Endodermal cell (in vitro differentiated cells): Measurements from ENCODE around the gene EPN2. TPM values are rescaled to one million over a fixed set of nuclear protein-coding genes. Genes with fewer than 3 reads are reported as not detected.
"Not testable (repeated sequence)": the region's sequence is repeated elsewhere in the genome, so short reads cannot be mapped to it uniquely, and the experiment has no call there.

Experiments used
- DNase-seq: peaks from one replicate; pipeline ENCODE4 v3.0.0-alpha.2; 2017
- H3K27ac ChIP-seq: 2 replicates; pipeline ENCODE4 v1.5.1; 2013; ENCODE audit warnings: mild to moderate bottlenecking, low read depth, low read length, moderate library complexity
- H3K27me3 ChIP-seq: 2 replicates; pipeline ENCODE4 v1.6.1; 2013; ENCODE audit warnings: mild to moderate bottlenecking, low read length, moderate library complexity; ENCODE audit not compliant: insufficient read depth, control insufficient read depth, poor library complexity, severe bottlenecking
- H3K36me3 ChIP-seq: 2 replicates; pipeline ENCODE4 v1.7.0; 2013; ENCODE audit warnings: mild to moderate bottlenecking, low read length, moderate library complexity; ENCODE audit not compliant: control insufficient read depth, insufficient read depth
- H3K4me1 ChIP-seq: one replicate; pipeline ENCODE4 v1.7.0; 2013; ENCODE audit warnings: low read length; ENCODE audit not compliant: control insufficient read depth, insufficient read depth
- H3K4me3 ChIP-seq: 2 replicates; pipeline ENCODE4 v1.5.1; 2013; ENCODE audit warnings: mild to moderate bottlenecking, low read length, moderate library complexity
- H3K9ac ChIP-seq: 2 replicates; pipeline ENCODE4 v1.6.1; 2013; ENCODE audit warnings: mild to moderate bottlenecking, low read length, moderate library complexity; ENCODE audit not compliant: poor library complexity, severe bottlenecking; ENCODE audit errors: extremely low read depth
- H3K9me3 ChIP-seq: 2 replicates; pipeline ENCODE4 v1.6.1; 2013; ENCODE audit warnings: mild to moderate bottlenecking, low read length, moderate library complexity; ENCODE audit not compliant: control insufficient read depth
- H3K27ac Mint-ChIP-seq: 2 replicates; pipeline ENCODE4 v1.8.0; 2020; ENCODE audit warnings: mixed read lengths
- H3K27me3 Mint-ChIP-seq: 2 replicates; pipeline ENCODE4 v1.8.0; 2021; ENCODE audit warnings: mild to moderate bottlenecking, mixed read lengths; ENCODE audit not compliant: insufficient read depth
- H3K36me3 Mint-ChIP-seq: 2 replicates; pipeline ENCODE4 v1.8.0; 2020; ENCODE audit warnings: low read depth, mixed read lengths
- H3K4me1 Mint-ChIP-seq: 2 replicates; pipeline ENCODE4 v1.8.0; 2020; ENCODE audit warnings: mixed read lengths
- H3K4me3 Mint-ChIP-seq: 2 replicates; pipeline ENCODE4 v1.8.0; 2020; ENCODE audit warnings: mild to moderate bottlenecking, moderate library complexity, mixed read lengths
- H3K9me3 Mint-ChIP-seq: 2 replicates; pipeline ENCODE4 v1.8.0; 2020; ENCODE audit warnings: mild to moderate bottlenecking, mixed read lengths
- CTCF ChIP-seq: fragments of 200-600 bp; sonication (generic); conservative IDR thresholded peaks from 2 replicates; pipeline ENCODE4 v1.5.0; 2021; ENCODE audit warnings: antibody characterized with exemption, mild to moderate bottlenecking
- WGBS, 2 experiments: methylation state at CpG; one replicate each; pipeline versions ENCODE4 v1.1.5 to v1.1.7; 2013; ENCODE audit warnings: missing lambda C conversion rate in 2 of 2, mixed read lengths in 1 of 2; ENCODE audit not compliant: insufficient coverage in 1 of 2, insufficient read length in 1 of 2; 5-methylcytosine and 5-hydroxymethylcytosine counted together
- total RNA-seq, 2 donors: library from RNA; stranded (reverse); fragmentation: NEBNext Ultra II Directional in 1 of 2; extraction: Animal tissue kit (Norgen Biotek cat#: 25700) in 1 of 2; gene quantifications; 2 replicates in 1 of 2; 3 replicates in 1 of 2; pipeline ENCODE4 v1.2.1, GENCODE V29; 2021

The EPN2 gene
- total RNA-seq, 2 donors from 2014 or later = 46.0 to 50.9 TPM

GRCh38 chr17:19274893-19275292 is 37.7 kb downstream of the EPN2 start:
- H3K27me3 Mint-ChIP-seq = no peaks in the 10 kb centered on the region
- H3K9me3 Mint-ChIP-seq = no peaks in the 10 kb centered on the region
- H3K36me3 ChIP-seq = peaks cover 22% of the 10 kb centered on the region
- no peak for DNase-seq
- no peaks in the 10 kb centered on the region for H3K27me3 ChIP-seq
- no peak overlapping the region for H3K4me3 ChIP-seq
- peaks cover 34% of the 10 kb centered on the region for H3K36me3 Mint-ChIP-seq
- no peaks in the 10 kb centered on the region for H3K9me3 ChIP-seq
- H3K4me1 Mint-ChIP-seq = peaks cover 19% of the 10 kb centered on the region
- no peak overlapping the region for H3K4me3 Mint-ChIP-seq
- no peak overlapping the region for H3K27ac Mint-ChIP-seq
- no peak overlapping the region for H3K9ac ChIP-seq
- H3K4me1 ChIP-seq = no peaks in the 10 kb centered on the region
- WGBS, 2 experiments = 92 to 100% methylated on average over 3 of the region's 3 CpGs
- no peak for TF ChIP-seq CTCF
- no peak overlapping the region for H3K27ac ChIP-seq

DNA sequence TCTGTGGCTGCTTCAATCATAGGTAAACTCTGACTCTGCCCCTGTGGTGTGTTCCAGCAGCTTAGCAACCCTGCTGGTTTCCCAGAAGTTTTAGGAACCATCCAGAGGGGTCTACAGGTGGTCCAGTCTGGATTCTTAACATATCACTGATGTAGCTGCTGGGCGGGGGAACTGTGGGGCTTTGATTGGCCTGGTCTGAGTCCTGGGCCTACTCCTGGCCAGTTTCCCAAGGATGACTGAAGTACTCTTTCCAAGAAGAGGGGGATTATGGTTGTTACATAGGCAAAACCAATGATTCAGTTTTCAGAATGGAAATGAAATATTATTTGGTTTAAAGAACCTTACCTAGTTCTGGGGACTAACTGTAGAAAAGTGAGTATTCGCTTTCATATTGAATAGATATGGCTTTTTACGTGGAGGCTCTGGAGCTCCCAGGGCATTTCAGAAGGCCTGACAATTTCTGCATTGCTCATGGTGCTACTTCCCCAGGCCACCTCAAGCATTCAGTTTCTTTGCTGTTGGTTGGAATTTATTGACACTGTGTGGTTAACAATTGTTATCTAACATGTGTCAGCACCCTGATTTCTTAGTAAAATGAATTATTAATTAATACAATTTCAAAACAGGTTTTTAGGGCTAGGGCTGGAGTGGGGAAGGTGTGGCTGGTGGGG is 38.4 kb downstream of the EPN2 start:
- DNase-seq = no peak
- Histone ChIP-seq H3K9me3 (no peaks in the 10 kb centered on the region), H3K36me3 (peaks cover 29% of the 10 kb centered on the region), H3K9ac (no peak overlapping the region), H3K4me1 (no peaks in the 10 kb centered on the region), H3K4me3 (no peak overlapping the region), H3K27me3 (no peaks in the 10 kb centered on the region), H3K27ac (no peak overlapping the region)
- TF ChIP-seq CTCF = no peak
- WGBS, 2 experiments = 94 to 100% methylated on average over 2 to 3 of the region's 3 CpGs
- no peak overlapping the region for H3K27ac Mint-ChIP-seq
- peaks cover 21% of the 10 kb centered on the region for H3K4me1 Mint-ChIP-seq
- H3K4me3 Mint-ChIP-seq = no peak overlapping the region
- no peaks in the 10 kb centered on the region for H3K27me3 Mint-ChIP-seq
- no peaks in the 10 kb centered on the region for H3K9me3 Mint-ChIP-seq
- H3K36me3 Mint-ChIP-seq = peaks cover 34% of the 10 kb centered on the region

GRCh38 chr17:19278284-19278683 is 41.1 kb downstream of the EPN2 start:
- H3K27ac Mint-ChIP-seq = peak overlapping the region; percentile 10
- H3K4me1 Mint-ChIP-seq = peaks cover 20% of the 10 kb centered on the region
- H3K27me3 ChIP-seq, H3K4me3 Mint-ChIP-seq, DNase-seq, H3K4me3 ChIP-seq, H3K9me3 Mint-ChIP-seq, H3K9me3 ChIP-seq, H3K27ac ChIP-seq, H3K27me3 Mint-ChIP-seq, H3K9ac ChIP-seq, H3K4me1 ChIP-seq: not testable (repeated sequence)
- peaks cover 28% of the 10 kb centered on the region for H3K36me3 ChIP-seq
- H3K36me3 Mint-ChIP-seq = peaks cover 42% of the 10 kb centered on the region
- WGBS, 2 experiments = 93 to 96% methylated on average over 4 of the region's 4 CpGs

- peaks cover 42% of the 10 kb centered on the region for H3K36me3 Mint-ChIP-seq
- H3K9ac ChIP-seq = no peak overlapping the region
- no peaks in the 10 kb centered on the region for H3K9me3 ChIP-seq
- H3K4me3 ChIP-seq = no peak overlapping the region
- no peaks in the 10 kb centered on the region for H3K27me3 Mint-ChIP-seq
- no peak overlapping the region for H3K4me3 Mint-ChIP-seq
- H3K27ac Mint-ChIP-seq = peak overlapping the region; percentile 32
- H3K4me1 ChIP-seq = peaks cover 4% of the 10 kb centered on the region
- peaks cover 32% of the 10 kb centered on the region for H3K36me3 ChIP-seq
- no peaks in the 10 kb centered on the region for H3K27me3 ChIP-seq
- no peak for TF ChIP-seq CTCF
- peaks cover 21% of the 10 kb centered on the region for H3K4me1 Mint-ChIP-seq
- H3K9me3 Mint-ChIP-seq = no peaks in the 10 kb centered on the region
- H3K27ac ChIP-seq = no peak overlapping the region
- 80 to 92% methylated on average over 3 to 6 of the region's 6 CpGs for WGBS, 2 experiments
- no peak for DNase-seq
Observed at GRCh38 chr17:19278729-19279128, 41.6 kb downstream of the EPN2 start.
